ENCODE data around the gene ELOVL1. TPM values are rescaled to one million over a fixed set of nuclear protein-coding genes. Genes with fewer than 3 reads are reported as not detected.
"Not testable (repeated sequence)": the region's sequence is repeated elsewhere in the genome, so short reads cannot be mapped to it uniquely, and the experiment has no call there.

Gene ELOVL1
- total RNA-seq, 1 experiment from 2014 or later = 61.3 TPM

- not testable (repeated sequence) for DNase-seq; H3K27me3 ChIP-seq (ENCODE audit: control insufficient read depth, insufficient read depth, low read length); H3K4me3 ChIP-seq (ENCODE audit: insufficient read depth, low read depth, low read length); H3K36me3 ChIP-seq (replicated peaks; ENCODE audit: control insufficient read depth, insufficient read depth, low read length)
Observed at GRCh38 chr1:43369779-43370178, 2.0 kb upstream of the ELOVL1 start.

- Histone ChIP-seq H3K27me3 (ENCODE audit: control insufficient read depth, insufficient read depth, low read length) (no peaks in the 10 kb centered on the region; the same call in 1 of the 2 replicates), H3K4me3 (ENCODE audit: insufficient read depth, low read depth, low read length) (peak overlapping the region; percentile 72), H3K36me3 (replicated peaks; ENCODE audit: control insufficient read depth, insufficient read depth, low read length) (peaks cover 8% of the 10 kb centered on the region)
- DNase-seq = no peak
Observed at GRCh38 chr1:43368646-43369020, 822 bp upstream of the ELOVL1 start.

- Histone ChIP-seq H3K27me3 (ENCODE audit: control insufficient read depth, insufficient read depth, low read length) (no peaks in the 10 kb centered on the region; the same call in 1 of the 2 replicates), H3K36me3 (replicated peaks; ENCODE audit: control insufficient read depth, insufficient read depth, low read length) (peaks cover 15% of the 10 kb centered on the region), H3K4me3 (ENCODE audit: insufficient read depth, low read depth, low read length) (peak overlapping the region; percentile 72)
- peak; percentile 87 for DNase-seq
Observed at GRCh38 chr1:43367026-43367903, 546 bp downstream of the ELOVL1 start.

- H3K27me3 ChIP-seq (ENCODE audit: control insufficient read depth, insufficient read depth, low read length) = no peaks in the 10 kb centered on the region; the same call in 1 of the 2 replicates
- DNase-seq = peak; percentile 80
- H3K4me3 ChIP-seq (ENCODE audit: insufficient read depth, low read depth, low read length) = peak overlapping the region; percentile 72
- H3K36me3 ChIP-seq (replicated peaks; ENCODE audit: control insufficient read depth, insufficient read depth, low read length) = peaks cover 21% of the 10 kb centered on the region
Observed at GRCh38 chr1:43366601-43367025, 1.2 kb downstream of the ELOVL1 start.

GRCh38 chr1:43366179-43366578 lies 1.6 kb downstream of the ELOVL1 start:
- peak overlapping the region; percentile 72; the same call in 1 of the 2 replicates for H3K4me3 ChIP-seq (ENCODE audit: insufficient read depth, low read depth, low read length)
- peak; percentile 81 for DNase-seq
- H3K27me3 ChIP-seq (ENCODE audit: control insufficient read depth, insufficient read depth, low read length) = no peaks in the 10 kb centered on the region; the same call in 1 of the 2 replicates
- peaks cover 26% of the 10 kb centered on the region for H3K36me3 ChIP-seq (replicated peaks; ENCODE audit: control insufficient read depth, insufficient read depth, low read length)

- no peak for DNase-seq
- peaks cover 31% of the 10 kb centered on the region for H3K36me3 ChIP-seq (replicated peaks; ENCODE audit: control insufficient read depth, insufficient read depth, low read length)
- H3K4me3 ChIP-seq (ENCODE audit: insufficient read depth, low read depth, low read length) = no peak overlapping the region
- H3K27me3 ChIP-seq (ENCODE audit: control insufficient read depth, insufficient read depth, low read length) = no peaks in the 10 kb centered on the region; the same call in 1 of the 2 replicates
Observed at GRCh38 chr1:43365678-43366077, 2.1 kb downstream of the ELOVL1 start.

GRCh38 chr1:43363935-43364525 lies 3.8 kb downstream of the ELOVL1 start:
- H3K27me3 ChIP-seq (ENCODE audit: control insufficient read depth, insufficient read depth, low read length) = no peaks in the 10 kb centered on the region; the same call in 1 of the 2 replicates

GRCh38 chr1:43363283-43363934 lies 4.4 kb downstream of the ELOVL1 start:
- Histone ChIP-seq H3K4me3 (ENCODE audit: insufficient read depth, low read depth, low read length) (no peak overlapping the region), H3K27me3 (ENCODE audit: control insufficient read depth, insufficient read depth, low read length) (no peaks in the 10 kb centered on the region; the same call in 1 of the 2 replicates), H3K36me3 (replicated peaks; ENCODE audit: control insufficient read depth, insufficient read depth, low read length) (peaks cover 41% of the 10 kb centered on the region)
- peak; percentile 31 for DNase-seq

More at GRCh38 chr1:43363935-43364525, 3.8 kb downstream of the ELOVL1 start:
- DNase-seq = peak; percentile 41
- no peak overlapping the region for H3K4me3 ChIP-seq (ENCODE audit: insufficient read depth, low read depth, low read length)
- H3K36me3 ChIP-seq (replicated peaks; ENCODE audit: control insufficient read depth, insufficient read depth, low read length) = peaks cover 41% of the 10 kb centered on the region

- DNase-seq = no peak
- Histone ChIP-seq H3K36me3 (replicated peaks; ENCODE audit: control insufficient read depth, insufficient read depth, low read length) (peaks cover 41% of the 10 kb centered on the region), H3K27me3 (ENCODE audit: control insufficient read depth, insufficient read depth, low read length) (no peaks in the 10 kb centered on the region; the same call in 1 of the 2 replicates), H3K4me3 (ENCODE audit: insufficient read depth, low read depth, low read length) (peak overlapping the region; percentile 100; the same call in 1 of the 2 replicates)
Observed at GRCh38 chr1:43360616-43361015, 7.2 kb downstream of the ELOVL1 start.

GRCh38 chr1:43359696-43360095 lies 8.1 kb downstream of the ELOVL1 start:
- peak overlapping the region; percentile 100 for H3K4me3 ChIP-seq (ENCODE audit: insufficient read depth, low read depth, low read length)
- peaks cover 41% of the 10 kb centered on the region for H3K36me3 ChIP-seq (replicated peaks; ENCODE audit: control insufficient read depth, insufficient read depth, low read length)

GRCh38 chr1:43358746-43359693 lies 8.8 kb downstream of the ELOVL1 start, which contains the start of gene CDC20:
Gene CDC20, plus strand, starts transcription at chr1:43358981. Its CDS starts 235 bp downstream, at chr1:43359216.
- H3K4me3 ChIP-seq (ENCODE audit: insufficient read depth, low read depth, low read length) = peak within 1 kb of the TSS; percentile 100

More at GRCh38 chr1:43359696-43360095, 8.1 kb downstream of the ELOVL1 start:
- peak; percentile 25 for DNase-seq
- H3K27me3 ChIP-seq (ENCODE audit: control insufficient read depth, insufficient read depth, low read length) = no peaks in the 10 kb centered on the region

GRCh38 chr1:43358121-43358745 lies 9.6 kb downstream of the ELOVL1 start:
- no peaks in the 10 kb centered on the region for H3K27me3 ChIP-seq (ENCODE audit: control insufficient read depth, insufficient read depth, low read length)
- peak overlapping the region; percentile 100 for H3K4me3 ChIP-seq (ENCODE audit: insufficient read depth, low read depth, low read length)
- H3K36me3 ChIP-seq (replicated peaks; ENCODE audit: control insufficient read depth, insufficient read depth, low read length) = peaks cover 30% of the 10 kb centered on the region
- DNase-seq = peak; percentile 84

More at GRCh38 chr1:43358746-43359693, 8.8 kb downstream of the ELOVL1 start, which contains the start of gene CDC20:
- no peaks in the 10 kb centered on the region for H3K27me3 ChIP-seq (ENCODE audit: control insufficient read depth, insufficient read depth, low read length)
- peak; percentile 97 for DNase-seq
- peaks cover 35% of the 10 kb centered on the region for H3K36me3 ChIP-seq (replicated peaks; ENCODE audit: control insufficient read depth, insufficient read depth, low read length)

- H3K36me3 ChIP-seq (replicated peaks; ENCODE audit: control insufficient read depth, insufficient read depth, low read length) = peaks cover 26% of the 10 kb centered on the region
- DNase-seq = no peak
- no peak overlapping the region for H3K4me3 ChIP-seq (ENCODE audit: insufficient read depth, low read depth, low read length)
- H3K27me3 ChIP-seq (ENCODE audit: control insufficient read depth, insufficient read depth, low read length) = no peaks in the 10 kb centered on the region
Observed at GRCh38 chr1:43357251-43357650, 10.6 kb downstream of the ELOVL1 start.

Data from H7 (cell line).